Measurements from ENCODE around the gene LRRC46. TPM values are rescaled to one million over a fixed set of nuclear protein-coding genes. Genes with fewer than 3 reads are reported as not detected.

Gene LRRC46
- total RNA-seq, 4 donors from 2014 or later = 0.20 TPM; not detected in 3

DNA sequence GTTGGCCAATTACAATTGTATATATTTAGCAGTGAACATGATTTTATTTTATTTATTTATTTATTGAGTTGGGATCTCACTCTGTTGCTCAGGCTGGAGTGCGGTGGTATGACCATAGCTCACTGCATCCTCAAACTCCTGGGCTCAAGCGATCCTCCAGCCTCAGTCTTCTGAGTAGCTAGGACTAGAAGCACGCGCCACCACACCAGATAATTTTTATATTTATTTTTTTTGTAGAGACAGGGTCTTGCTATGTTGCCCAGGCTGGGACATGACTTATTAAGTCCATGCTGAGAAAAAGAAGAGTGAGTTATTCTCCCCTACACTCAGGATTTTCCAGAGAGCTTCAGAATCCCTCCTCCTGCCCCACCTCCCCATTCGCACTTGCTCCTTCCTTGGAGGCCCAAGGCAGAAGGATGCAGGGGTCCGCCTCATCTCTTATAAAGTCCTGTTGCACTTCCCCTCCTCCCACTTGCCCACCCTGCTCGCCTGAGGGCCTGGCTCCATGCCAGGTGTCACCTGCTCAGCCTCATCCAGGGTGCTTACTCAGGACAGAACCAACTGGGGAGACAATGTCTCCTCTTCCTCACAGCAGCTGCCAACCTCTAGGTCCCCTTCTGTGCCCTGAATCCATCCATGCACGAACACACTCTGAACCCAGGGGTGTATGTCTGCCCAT, 48.4 kb downstream of the LRRC46 start:
- peaks cover 4 to 5% of the 10 kb centered on the region in 2 donors for H3K4me1 ChIP-seq
- H3K36me3 ChIP-seq = no peaks in the 10 kb centered on the region
- no peak overlapping the region for H3K4me3 ChIP-seq
- TF ChIP-seq, protein P1, sequence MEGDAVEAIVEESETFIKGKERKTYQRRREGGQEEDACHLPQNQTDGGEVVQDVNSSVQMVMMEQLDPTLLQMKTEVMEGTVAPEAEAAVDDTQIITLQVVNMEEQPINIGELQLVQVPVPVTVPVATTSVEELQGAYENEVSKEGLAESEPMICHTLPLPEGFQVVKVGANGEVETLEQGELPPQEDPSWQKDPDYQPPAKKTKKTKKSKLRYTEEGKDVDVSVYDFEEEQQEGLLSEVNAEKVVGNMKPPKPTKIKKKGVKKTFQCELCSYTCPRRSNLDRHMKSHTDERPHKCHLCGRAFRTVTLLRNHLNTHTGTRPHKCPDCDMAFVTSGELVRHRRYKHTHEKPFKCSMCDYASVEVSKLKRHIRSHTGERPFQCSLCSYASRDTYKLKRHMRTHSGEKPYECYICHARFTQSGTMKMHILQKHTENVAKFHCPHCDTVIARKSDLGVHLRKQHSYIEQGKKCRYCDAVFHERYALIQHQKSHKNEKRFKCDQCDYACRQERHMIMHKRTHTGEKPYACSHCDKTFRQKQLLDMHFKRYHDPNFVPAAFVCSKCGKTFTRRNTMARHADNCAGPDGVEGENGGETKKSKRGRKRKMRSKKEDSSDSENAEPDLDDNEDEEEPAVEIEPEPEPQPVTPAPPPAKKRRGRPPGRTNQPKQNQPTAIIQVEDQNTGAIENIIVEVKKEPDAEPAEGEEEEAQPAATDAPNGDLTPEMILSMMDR (IDR thresholded peaks at IDR 0.05 in 4 of 5, conservative IDR thresholded peaks at IDR 0.05 in 1 of 5) = no peak
- no peak for TF ChIP-seq POLR2A (IDR thresholded peaks at IDR 0.05)
- DNase-seq (no peak), ATAC-seq (no peak)
- H3K27me3 ChIP-seq = peaks cover 15 to 22% (median 16%) of the 10 kb centered on the region in 3 donors
- H3K9me3 ChIP-seq = no peaks in the 10 kb centered on the region
- H3K27ac ChIP-seq = no peak overlapping the region
- in situ Hi-C loops (cut with MboI; ENCODE audit: low sequenced_read_pairs in 4 of 4) = no loop called here
- intact Hi-C loops (cut with DNase I; ENCODE audit: low total_unique reads) = no loop called here

GRCh38 chr17:47882247-47882646, 50.8 kb downstream of the LRRC46 start:
- H3K4me3 ChIP-seq = peak overlapping the region in 1 of 4 donors; percentile 9
- peaks cover 6 to 13% (median 8%) of the 10 kb centered on the region in 3 donors for H3K27me3 ChIP-seq

GRCh38 chr17:47882695-47883588, 51.5 kb downstream of the LRRC46 start:
- DNase-seq (no peak), ATAC-seq (no peak)
- Histone ChIP-seq H3K27ac (peak overlapping the region in 1 of 4 donors; percentile 11), H3K27me3 (peaks cover 2 to 12% (median 2%) of the 10 kb centered on the region in 3 donors), H3K9me3 (no peaks in the 10 kb centered on the region), H3K4me3 (peak overlapping the region in 1 of 4 donors; percentile 9), H3K4me1 (peaks cover 4 to 5% of the 10 kb centered on the region in 2 donors), H3K36me3 (no peaks in the 10 kb centered on the region)
- no peak for TF ChIP-seq POLR2A (IDR thresholded peaks at IDR 0.05)
- TF ChIP-seq, protein P1 (IDR thresholded peaks at IDR 0.05 in 4 of 5, conservative IDR thresholded peaks at IDR 0.05 in 1 of 5) = no peak
- intact Hi-C loops (cut with DNase I; ENCODE audit: low total_unique reads) (no loop called here), in situ Hi-C loops (cut with MboI; ENCODE audit: low sequenced_read_pairs in 4 of 4) (no loop called here)

More at GRCh38 chr17:47882247-47882646, 50.8 kb downstream of the LRRC46 start:
- no peak for TF ChIP-seq POLR2A (IDR thresholded peaks at IDR 0.05)
- TF ChIP-seq, protein P1 (IDR thresholded peaks at IDR 0.05 in 4 of 5, conservative IDR thresholded peaks at IDR 0.05 in 1 of 5) = no peak
- ATAC-seq = peak in 1 of 2 donors; percentile 58
- Histone ChIP-seq H3K4me1 (peaks cover 4 to 5% of the 10 kb centered on the region in 2 donors), H3K36me3 (no peaks in the 10 kb centered on the region), H3K9me3 (no peaks in the 10 kb centered on the region), H3K27ac (peak overlapping the region in 1 of 4 donors; percentile 11)
- intact Hi-C loops (cut with DNase I; ENCODE audit: low total_unique reads) (no loop called here), in situ Hi-C loops (cut with MboI; ENCODE audit: low sequenced_read_pairs in 4 of 4) (no loop called here)
- DNase-seq = no peak

GRCh38 chr17:47883589-47884426, 52.3 kb downstream of the LRRC46 start:
- Histone ChIP-seq H3K4me1 (peaks cover 4 to 5% of the 10 kb centered on the region in 2 donors), H3K9me3 (no peaks in the 10 kb centered on the region), H3K27ac (no peak overlapping the region), H3K4me3 (no peak overlapping the region), H3K36me3 (no peaks in the 10 kb centered on the region), H3K27me3 (peaks cover 0 to 5% (median 2%) of the 10 kb centered on the region in 3 donors)
- intact Hi-C loops (cut with DNase I; ENCODE audit: low total_unique reads) (no loop called here), in situ Hi-C loops (cut with MboI; ENCODE audit: low sequenced_read_pairs in 4 of 4) (no loop called here)
- DNase-seq = no peak
- ATAC-seq = no peak
- no peak for TF ChIP-seq POLR2A (IDR thresholded peaks at IDR 0.05)
- TF ChIP-seq, protein P1 (IDR thresholded peaks at IDR 0.05 in 4 of 5, conservative IDR thresholded peaks at IDR 0.05 in 1 of 5) = no peak
